GM19395 (cell line): ENCODE results near the gene MDGA2.
"Not testable (repeated sequence)": the region's sequence is repeated elsewhere in the genome, so short reads cannot be mapped to it uniquely, and the experiment has no call there.

ENCODE experiments used
- ATAC-seq: cut with Tn5 transposase; IDR thresholded peaks from one replicate; pipeline ENCODE4 v1.9.1; 2021; ENCODE audit warnings: mild to moderate bottlenecking, moderate library complexity; ENCODE audit not compliant: unreplicated experiment

Gene MDGA2

GRCh38 chr14:47246367-47246766, 429.0 kb downstream of the MDGA2 start:
- ATAC-seq: no peak

DNA sequence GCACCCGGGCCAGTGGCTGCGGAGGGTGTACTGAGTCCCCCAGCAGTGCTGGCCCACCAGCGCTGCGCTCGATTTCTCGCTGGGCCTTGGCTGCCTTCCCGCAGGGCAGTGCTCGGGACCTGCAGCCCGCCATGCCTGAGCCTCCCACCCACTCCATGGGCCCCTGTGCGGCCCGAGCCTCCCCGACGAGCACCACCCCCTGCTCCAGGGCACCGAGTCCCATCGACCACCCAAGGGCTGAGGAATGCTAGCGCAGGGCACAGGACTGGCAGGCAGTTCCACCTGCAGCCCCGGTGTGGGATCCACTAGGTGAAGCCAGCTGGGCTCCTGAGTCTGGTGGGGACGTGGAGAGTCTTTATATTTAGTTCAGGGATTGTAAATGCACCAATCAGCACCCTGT, 432.8 kb downstream of the MDGA2 start:
- ATAC-seq: not testable (repeated sequence)

DNA sequence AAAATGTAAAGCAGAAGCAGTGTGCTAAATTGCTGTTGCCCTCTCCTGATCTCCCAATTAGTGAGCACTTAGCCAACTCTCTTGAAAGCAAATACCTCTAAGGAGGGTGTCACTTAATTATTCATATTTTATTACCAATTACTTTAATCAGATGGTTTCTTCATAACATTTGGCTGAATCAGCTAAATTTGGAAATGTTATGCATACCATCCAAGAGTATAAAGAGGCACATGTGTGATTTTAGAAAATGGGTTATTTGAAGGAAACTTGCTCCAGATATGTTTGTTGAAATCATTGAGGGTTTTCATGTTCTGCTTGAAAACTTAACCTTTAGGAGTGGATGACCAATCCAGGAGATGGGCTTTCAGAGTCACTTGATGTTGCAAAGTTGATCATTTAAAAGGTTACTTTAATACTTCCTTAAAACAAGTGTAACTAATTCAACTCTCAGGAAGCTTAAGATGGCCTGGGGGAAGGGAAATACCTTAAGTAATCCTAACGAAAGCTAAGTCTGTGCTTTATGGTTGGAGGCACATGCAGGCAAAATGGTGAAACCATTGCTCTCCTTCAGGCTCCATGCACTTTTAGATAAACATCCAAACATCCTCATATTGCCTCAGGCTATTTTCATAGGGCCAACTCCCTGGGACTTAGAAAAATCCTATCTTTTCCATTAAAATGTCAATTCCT, 434.5 kb downstream of the MDGA2 start:
- ATAC-seq: no peak

DNA sequence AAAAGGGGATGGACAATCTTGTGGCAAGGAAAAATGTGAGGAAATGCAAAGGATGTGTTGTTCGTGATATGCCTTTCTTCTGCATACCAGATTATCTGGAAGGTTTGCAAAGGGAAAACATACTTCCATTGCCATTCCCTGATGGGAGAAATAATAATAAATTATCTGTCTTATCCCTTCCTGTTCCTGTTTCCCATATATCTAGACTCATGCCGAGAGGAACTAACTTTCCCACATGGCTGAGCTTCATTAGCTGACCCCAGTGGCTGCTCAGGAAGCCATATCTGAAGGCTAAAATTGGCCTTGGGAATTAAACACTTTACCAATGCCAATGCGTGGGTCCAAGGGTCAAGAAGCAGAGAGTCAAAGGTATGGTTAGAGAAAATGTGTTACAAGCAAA, 439.8 kb downstream of the MDGA2 start:
- ATAC-seq: no peak

DNA sequence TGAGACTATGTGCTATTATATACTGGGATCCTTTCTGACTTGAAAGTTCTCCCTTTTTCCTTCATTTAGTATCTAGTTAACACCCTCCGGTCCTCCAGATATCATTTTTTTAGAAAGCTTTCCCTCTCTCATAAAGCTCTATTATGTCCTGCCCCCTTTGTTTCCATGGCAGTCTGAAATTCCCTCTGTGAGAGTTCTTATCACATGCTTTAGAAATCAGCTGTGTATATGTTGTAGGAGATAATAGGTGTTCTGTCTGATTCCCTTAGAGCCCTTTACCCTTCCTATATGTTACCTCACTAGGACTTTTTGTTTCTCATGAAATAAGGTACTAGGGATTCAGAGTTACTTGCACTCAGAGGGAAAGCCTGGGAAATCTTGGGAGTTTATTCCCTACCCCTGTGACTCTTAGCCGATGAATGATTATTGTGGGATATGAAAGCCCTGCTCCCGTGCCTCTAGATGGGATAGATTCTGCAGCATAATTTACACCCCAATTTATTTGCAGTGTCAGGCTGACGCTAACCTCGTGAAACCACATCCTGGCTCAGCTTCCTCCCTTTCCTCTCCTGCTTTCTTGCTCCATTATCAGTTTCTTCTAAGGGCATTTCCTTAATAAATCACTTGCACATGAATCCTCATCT, 448.4 kb downstream of the MDGA2 start:
- no peak for ATAC-seq

DNA sequence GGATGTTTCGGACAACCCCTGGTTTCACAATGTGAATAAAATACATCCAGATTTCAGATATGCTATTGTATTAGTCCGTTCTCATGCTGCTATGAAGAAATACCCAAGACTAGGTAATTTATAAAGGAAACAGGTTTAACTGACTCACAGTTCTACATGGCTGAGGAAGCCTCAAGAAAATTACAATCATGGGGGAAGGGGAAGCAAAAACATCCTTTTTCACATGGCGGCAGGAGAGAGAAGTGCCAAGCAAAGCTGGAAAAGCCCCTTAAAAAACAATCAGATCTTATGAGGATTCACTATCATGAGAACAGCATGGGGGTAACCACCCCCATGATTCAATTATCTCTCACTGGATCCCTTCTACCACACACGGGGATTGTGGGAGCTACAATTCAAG, 451.7 kb downstream of the MDGA2 start:
- ATAC-seq: no peak

- no peak for ATAC-seq
These were observed 455.3 kb downstream of the MDGA2 start for GRCh38 chr14:47220096-47220495.

- no peak for ATAC-seq
These were observed 464.1 kb downstream of the MDGA2 start for GRCh38 chr14:47211263-47211662.

- no peak for ATAC-seq
These were observed 465.3 kb downstream of the MDGA2 start for GRCh38 chr14:47210099-47210498.

GRCh38 chr14:47208434-47208833, 467.0 kb downstream of the MDGA2 start:
- ATAC-seq: no peak

GRCh38 chr14:47207617-47208016, 467.8 kb downstream of the MDGA2 start:
- no peak for ATAC-seq

DNA sequence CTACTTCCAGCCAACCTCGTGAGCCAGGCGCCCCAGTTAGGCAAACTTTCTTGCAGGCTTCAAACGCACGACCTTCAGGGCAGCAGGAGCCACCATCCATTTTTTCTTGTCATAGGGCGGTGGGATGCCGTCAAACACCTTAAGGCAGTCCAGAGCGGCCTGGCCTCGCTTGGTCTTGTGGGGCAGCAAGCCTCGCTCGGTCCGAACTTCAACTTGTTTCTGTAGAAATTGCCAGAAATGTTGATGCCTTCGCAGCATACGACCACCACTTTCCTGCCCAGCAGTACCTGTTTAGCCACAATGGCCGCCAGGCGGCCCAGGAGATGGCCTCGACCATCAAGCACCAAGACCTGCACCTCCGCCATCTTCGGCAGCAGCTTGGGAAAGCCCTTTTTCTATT, 474.7 kb downstream of the MDGA2 start:
- no peak for ATAC-seq

GRCh38 chr14:47195582-47195981, 479.8 kb downstream of the MDGA2 start:
- ATAC-seq: no peak

GRCh38 chr14:47194055-47194454, 481.4 kb downstream of the MDGA2 start:
- no peak for ATAC-seq

DNA sequence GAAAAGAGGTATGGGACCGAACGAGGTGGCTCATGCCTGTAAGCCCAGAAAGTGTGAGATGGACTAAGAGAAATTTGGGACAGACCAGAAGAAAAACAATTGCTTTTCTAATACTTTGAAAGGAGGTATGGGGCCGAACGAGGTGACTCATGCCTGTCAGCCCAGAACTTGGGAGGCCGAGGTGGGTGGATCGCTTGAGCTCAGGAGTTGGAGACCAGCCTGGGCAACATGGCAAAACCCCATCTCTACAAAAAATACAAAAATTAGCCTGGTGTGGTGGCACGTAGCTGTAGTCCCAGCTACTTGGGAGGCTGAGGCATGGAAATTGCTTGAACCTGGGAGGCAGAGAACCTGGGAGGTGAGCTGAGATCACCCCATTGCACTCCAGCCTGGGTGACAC, 483.2 kb downstream of the MDGA2 start:
- not testable (repeated sequence) for ATAC-seq

DNA sequence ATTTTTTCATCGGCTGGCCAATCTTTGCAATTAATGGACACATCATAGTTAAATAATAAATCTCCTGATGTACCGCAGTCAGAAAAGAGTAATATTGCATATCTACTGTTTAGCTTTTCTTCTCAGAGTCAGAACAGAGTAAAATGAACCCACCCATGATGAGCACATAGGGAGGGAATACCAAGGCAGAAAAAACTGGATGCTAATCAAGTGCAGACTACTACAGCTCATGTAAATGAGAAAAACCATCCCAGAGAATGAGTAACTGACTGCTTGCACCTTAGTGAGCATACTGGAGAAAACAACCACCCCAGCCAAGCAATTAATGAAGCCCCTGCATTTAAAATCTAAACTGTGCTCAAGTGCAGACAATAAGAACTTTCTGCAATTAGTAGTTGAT, 483.7 kb downstream of the MDGA2 start:
- ATAC-seq: no peak

DNA sequence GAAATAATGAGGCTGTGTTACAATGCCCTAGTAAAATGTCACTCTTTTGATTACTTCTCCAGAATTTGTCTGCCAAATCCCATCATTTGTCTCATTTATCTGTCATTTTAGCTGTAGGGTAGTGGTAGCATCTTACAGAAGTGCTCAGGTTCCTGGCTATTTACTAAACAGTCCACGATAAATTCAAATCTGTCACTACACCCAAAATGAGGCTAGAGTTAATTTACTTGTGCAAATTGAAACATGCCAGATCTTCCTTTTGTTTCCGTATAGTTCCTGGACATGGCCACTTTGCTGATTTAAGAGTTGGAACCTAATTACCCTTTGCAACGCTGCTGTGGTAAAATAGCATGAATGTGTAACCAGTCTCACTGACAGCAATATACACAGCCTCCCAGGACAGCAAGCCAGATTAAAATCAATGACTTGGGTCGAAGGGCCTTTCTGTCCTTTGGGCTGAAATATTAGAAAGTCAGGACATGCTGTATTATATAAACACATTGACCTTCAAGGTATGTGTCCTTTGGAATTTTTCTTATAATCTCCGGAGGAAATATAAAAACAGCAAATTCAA, 485.4 kb downstream of the MDGA2 start:
- no peak for ATAC-seq

DNA sequence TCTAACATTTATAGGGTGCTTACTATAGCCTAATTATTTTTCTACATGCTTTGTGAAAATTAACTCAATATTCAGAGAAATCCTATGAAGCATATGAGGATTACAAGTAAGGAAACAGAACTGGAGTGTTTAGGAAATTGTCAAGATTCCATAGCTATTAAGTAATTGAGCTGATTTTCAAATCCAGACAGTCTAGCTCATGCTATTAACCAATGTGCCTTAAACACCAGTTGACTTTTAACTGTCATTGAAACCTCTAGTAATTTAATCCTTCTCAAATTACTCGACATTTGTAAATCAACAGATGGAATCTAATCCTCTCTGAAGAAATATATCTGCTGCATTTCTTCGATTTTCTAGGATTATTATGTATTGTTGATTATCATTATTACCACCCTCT, 488.9 kb downstream of the MDGA2 start:
- no peak for ATAC-seq

GRCh38 chr14:47179906-47180305, 495.5 kb downstream of the MDGA2 start:
- no peak for ATAC-seq

- not testable (repeated sequence) for ATAC-seq
These were observed 503.5 kb downstream of the MDGA2 start for GRCh38 chr14:47171896-47172295.

DNA sequence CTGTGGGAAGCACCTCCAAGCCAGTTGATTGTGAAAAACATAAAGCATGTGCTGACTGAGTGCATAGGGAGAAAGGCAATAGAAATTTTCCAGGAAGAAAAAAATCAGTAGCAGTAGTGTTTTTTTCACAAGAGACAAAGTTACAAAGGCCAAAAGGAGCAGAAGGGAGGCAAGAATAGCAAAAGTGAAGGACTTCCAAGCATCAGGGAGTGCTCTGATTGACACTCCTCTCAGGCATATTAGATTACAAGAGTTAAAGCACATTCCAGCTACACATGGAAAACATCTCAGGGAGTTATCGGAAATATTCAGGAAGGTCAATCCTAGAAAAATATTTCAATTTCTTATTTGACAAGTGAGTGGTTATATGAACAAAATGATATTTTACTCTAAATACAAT, 508.0 kb downstream of the MDGA2 start:
- ATAC-seq: no peak

DNA sequence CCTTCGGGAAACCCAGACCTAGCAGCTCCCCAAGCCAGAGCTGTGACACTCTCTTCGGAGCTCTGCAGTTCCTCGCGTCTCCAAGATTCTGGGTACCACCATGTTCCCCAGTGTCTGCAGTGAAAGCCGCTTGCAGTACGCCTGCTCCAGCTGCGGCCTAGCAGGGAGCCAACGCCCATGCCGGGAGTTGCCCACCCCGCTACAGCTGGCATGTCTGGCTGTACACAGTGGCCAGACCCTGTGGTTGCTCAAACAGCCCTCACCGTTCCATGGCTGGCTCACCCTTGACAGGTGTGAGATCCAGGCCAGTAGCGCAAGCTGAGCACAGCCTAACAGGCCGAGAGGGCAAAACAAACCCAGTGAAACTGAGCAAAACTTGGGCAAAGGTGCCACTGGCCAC, 520.0 kb downstream of the MDGA2 start:
- no peak for ATAC-seq
